NCI-H1930 (cell line): ENCODE measurements around the gene CEP19.

Source experiments
- DNase-seq, 2 experiments: peaks; one replicate each; lab custom pipeline; 2025; lab: John Stamatoyannopoulos, UW

CEP19 gene

GRCh38 chr3:196708467-196708866 lies 3.6 kb downstream of the CEP19 start:
- DNase-seq = no peak

GRCh38 chr3:196707566-196707965 lies 4.5 kb downstream of the CEP19 start:
- DNase-seq = no peak

- no peak for DNase-seq
Observed at GRCh38 chr3:196706731-196707130, 5.3 kb downstream of the CEP19 start.

- no peak for DNase-seq
Observed at GRCh38 chr3:196706327-196706726, 5.7 kb downstream of the CEP19 start.

- DNase-seq = no peak
Observed at GRCh38 chr3:196700801-196701200, 11.2 kb downstream of the CEP19 start.

GRCh38 chr3:196699749-196700148 lies 12.3 kb downstream of the CEP19 start:
- DNase-seq = no peak

- DNase-seq = no peak
Observed at GRCh38 chr3:196697270-196697669, 14.8 kb downstream of the CEP19 start.

- DNase-seq = no peak
Observed at GRCh38 chr3:196695849-196696226, 16.2 kb downstream of the CEP19 start.

- no peak for DNase-seq
Observed at GRCh38 chr3:196694941-196695848, 16.9 kb downstream of the CEP19 start.

GRCh38 chr3:196694202-196694638 lies 17.8 kb downstream of the CEP19 start:
- DNase-seq = no peak

- DNase-seq = no peak
Observed at GRCh38 chr3:196691386-196691785, 20.7 kb downstream of the CEP19 start.

GRCh38 chr3:196689941-196690660 lies 21.9 kb downstream of the CEP19 start:
- DNase-seq = no peak

GRCh38 chr3:196688349-196688748 lies 23.7 kb downstream of the CEP19 start:
- peak; percentile 8 to 32 for DNase-seq

- DNase-seq = no peak
Observed at GRCh38 chr3:196686436-196686835, 25.6 kb downstream of the CEP19 start.

- peak in 1 of 2 experiments; percentile 4 for DNase-seq
Observed at GRCh38 chr3:196684548-196685407, 27.3 kb downstream of the CEP19 start.

GRCh38 chr3:196677931-196678330 lies 34.1 kb downstream of the CEP19 start:
- no peak for DNase-seq

- no peak for DNase-seq
Observed at GRCh38 chr3:196677353-196677752, 34.7 kb downstream of the CEP19 start.

- DNase-seq = no peak
Observed at GRCh38 chr3:196673632-196674031, 38.4 kb downstream of the CEP19 start.

GRCh38 chr3:196670339-196670738 lies 41.7 kb downstream of the CEP19 start:
- DNase-seq = no peak

GRCh38 chr3:196667056-196667825 lies 44.8 kb downstream of the CEP19 start:
- no peak for DNase-seq
